ENCODE results near the gene RYR3. TPM values are rescaled to one million over a fixed set of nuclear protein-coding genes. Genes with fewer than 3 reads are reported as not detected.

The RYR3 gene
- total RNA-seq, 2 experiments from 2014 or later, result 0.06 to 0.32 TPM

GRCh38 chr15:33612721-33613304 lies 302.0 kb downstream of the RYR3 start:
- intact Hi-C loops (cut with micrococcal nuclease; ENCODE audit: unreplicated experiment), result no loop called here
- CTCF ChIA-PET (ENCODE audit: unreplicated experiment), result no interaction called here

GRCh38 chr15:33616475-33616874 lies 305.7 kb downstream of the RYR3 start:
- no peak overlapping the region for H3K4me3 ChIP-seq (ENCODE audit: low read depth, low read length, poor library complexity, severe bottlenecking)
- no peaks in the 10 kb centered on the region for H3K9me3 ChIP-seq (ENCODE audit: low read length)
- H4K20me1 ChIP-seq (ENCODE audit: insufficient read depth, low read length), result no peaks in the 10 kb centered on the region
- peaks cover 10% of the 10 kb centered on the region for H3K4me1 ChIP-seq (ENCODE audit: insufficient read depth, low read length, poor library complexity, severe bottlenecking)
- H2AFZ ChIP-seq (ENCODE audit: low read length), result no peak overlapping the region
- H3K9me2 ChIP-seq (ENCODE audit: insufficient read depth, low read length), result no peaks in the 10 kb centered on the region
- intact Hi-C loops (cut with micrococcal nuclease; ENCODE audit: unreplicated experiment), result loop anchor here (2.0 kb wide), 1 partner anchor 28 kb away; no protein-coding TSS in a partner anchor
- peak; percentile 70 for DNase-seq (ENCODE audit: low spot score)
- H3K4me2 ChIP-seq (ENCODE audit: low read length), result peak overlapping the region; percentile 22
- H3K36me3 ChIP-seq (ENCODE audit: insufficient read depth, low read length), result no peaks in the 10 kb centered on the region
- no peak overlapping the region for H3K27ac ChIP-seq (ENCODE audit: low read depth, low read length, poor library complexity, severe bottlenecking)
- BruUV-seq (replicated peaks), result no TSS peak
- H3K79me2 ChIP-seq (ENCODE audit: insufficient read depth, low read depth, low read length), result no peaks in the 10 kb centered on the region
- TF ChIP-seq EZH2phosphoT487 (IDR thresholded peaks at IDR 0.05; ENCODE audit: borderline replicate concordance, low read depth, low read length), result no peak
- TF ChIP-seq, protein P1, sequence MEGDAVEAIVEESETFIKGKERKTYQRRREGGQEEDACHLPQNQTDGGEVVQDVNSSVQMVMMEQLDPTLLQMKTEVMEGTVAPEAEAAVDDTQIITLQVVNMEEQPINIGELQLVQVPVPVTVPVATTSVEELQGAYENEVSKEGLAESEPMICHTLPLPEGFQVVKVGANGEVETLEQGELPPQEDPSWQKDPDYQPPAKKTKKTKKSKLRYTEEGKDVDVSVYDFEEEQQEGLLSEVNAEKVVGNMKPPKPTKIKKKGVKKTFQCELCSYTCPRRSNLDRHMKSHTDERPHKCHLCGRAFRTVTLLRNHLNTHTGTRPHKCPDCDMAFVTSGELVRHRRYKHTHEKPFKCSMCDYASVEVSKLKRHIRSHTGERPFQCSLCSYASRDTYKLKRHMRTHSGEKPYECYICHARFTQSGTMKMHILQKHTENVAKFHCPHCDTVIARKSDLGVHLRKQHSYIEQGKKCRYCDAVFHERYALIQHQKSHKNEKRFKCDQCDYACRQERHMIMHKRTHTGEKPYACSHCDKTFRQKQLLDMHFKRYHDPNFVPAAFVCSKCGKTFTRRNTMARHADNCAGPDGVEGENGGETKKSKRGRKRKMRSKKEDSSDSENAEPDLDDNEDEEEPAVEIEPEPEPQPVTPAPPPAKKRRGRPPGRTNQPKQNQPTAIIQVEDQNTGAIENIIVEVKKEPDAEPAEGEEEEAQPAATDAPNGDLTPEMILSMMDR (conservative IDR thresholded peaks at IDR 0.05; ENCODE audit: low read length), result no peak
- POLR2A ChIA-PET, result interaction anchor here (0.6 to 1.8 kb wide), 5 partner anchors 9 to 25 kb away, joined by 3 read pairs; no protein-coding TSS in a partner anchor
- CTCF ChIA-PET (ENCODE audit: unreplicated experiment), result interaction anchor here (0.9 kb wide), 1 partner anchor 13 kb away, joined by 3 read pairs; no protein-coding TSS in a partner anchor

More at GRCh38 chr15:33612721-33613304, 302.0 kb downstream of the RYR3 start:
- Histone ChIP-seq H3K79me2 (ENCODE audit: insufficient read depth, low read depth, low read length) (no peaks in the 10 kb centered on the region), H3K36me3 (ENCODE audit: insufficient read depth, low read length) (no peaks in the 10 kb centered on the region), H3K4me3 (ENCODE audit: low read depth, low read length, poor library complexity, severe bottlenecking) (no peak overlapping the region), H3K9me3 (ENCODE audit: low read length) (no peaks in the 10 kb centered on the region), H3K27ac (ENCODE audit: low read depth, low read length, poor library complexity, severe bottlenecking) (no peak overlapping the region), H3K9me2 (ENCODE audit: insufficient read depth, low read length) (no peaks in the 10 kb centered on the region), H3K4me2 (ENCODE audit: low read length) (no peak overlapping the region), H2AFZ (ENCODE audit: low read length) (no peak overlapping the region), H3K4me1 (ENCODE audit: insufficient read depth, low read length, poor library complexity, severe bottlenecking) (peaks cover 10% of the 10 kb centered on the region), H4K20me1 (ENCODE audit: insufficient read depth, low read length) (no peaks in the 10 kb centered on the region)
- BruUV-seq (replicated peaks), result no TSS peak
- no peak for DNase-seq (ENCODE audit: low spot score)
- TF ChIP-seq EZH2phosphoT487 (IDR thresholded peaks at IDR 0.05; ENCODE audit: borderline replicate concordance, low read depth, low read length), result no peak
- TF ChIP-seq, protein P1 (conservative IDR thresholded peaks at IDR 0.05; ENCODE audit: low read length), result no peak
- POLR2A ChIA-PET, result no interaction called here

DNA sequence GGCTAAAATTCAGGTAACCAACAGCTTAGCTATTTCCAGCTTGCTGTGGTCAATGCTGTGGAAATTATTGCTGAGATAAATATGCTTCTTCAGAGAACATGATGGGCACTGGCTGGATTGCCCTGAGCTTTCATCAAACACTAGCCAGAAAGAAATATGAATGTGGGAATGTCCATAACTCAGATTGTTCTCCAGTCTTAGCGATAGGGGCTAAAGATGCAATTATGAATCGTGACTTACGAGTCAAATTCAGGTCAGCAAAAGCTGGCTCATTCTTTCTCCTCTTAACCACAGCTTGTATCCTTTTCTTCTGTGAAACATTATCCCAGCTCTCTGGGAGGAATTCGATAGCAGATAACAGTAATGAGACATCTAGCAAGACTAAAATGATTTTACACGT lies 307.6 kb downstream of the RYR3 start:
- Histone ChIP-seq H3K79me2 (ENCODE audit: insufficient read depth, low read depth, low read length) (no peaks in the 10 kb centered on the region), H3K36me3 (ENCODE audit: insufficient read depth, low read length) (no peaks in the 10 kb centered on the region), H3K4me2 (ENCODE audit: low read length) (no peak overlapping the region), H4K20me1 (ENCODE audit: insufficient read depth, low read length) (no peaks in the 10 kb centered on the region), H3K9me2 (ENCODE audit: insufficient read depth, low read length) (no peaks in the 10 kb centered on the region), H2AFZ (ENCODE audit: low read length) (no peak overlapping the region), H3K9me3 (ENCODE audit: low read length) (no peaks in the 10 kb centered on the region), H3K4me3 (ENCODE audit: low read depth, low read length, poor library complexity, severe bottlenecking) (no peak overlapping the region), H3K4me1 (ENCODE audit: insufficient read depth, low read length, poor library complexity, severe bottlenecking) (peaks cover 10% of the 10 kb centered on the region), H3K27ac (ENCODE audit: low read depth, low read length, poor library complexity, severe bottlenecking) (no peak overlapping the region)
- CTCF ChIA-PET (ENCODE audit: unreplicated experiment), result no interaction called here
- intact Hi-C loops (cut with micrococcal nuclease; ENCODE audit: unreplicated experiment), result no loop called here
- DNase-seq (ENCODE audit: low spot score), result no peak
- POLR2A ChIA-PET, result interaction anchor here (0.6 to 1.7 kb wide), 5 partner anchors 12 to 64 kb away, joined by 3 to 5 read pairs (median 4); no protein-coding TSS in a partner anchor
- no TSS peak for BruUV-seq (replicated peaks)
- TF ChIP-seq, protein P1 (conservative IDR thresholded peaks at IDR 0.05; ENCODE audit: low read length), result no peak
- no peak for TF ChIP-seq EZH2phosphoT487 (IDR thresholded peaks at IDR 0.05; ENCODE audit: borderline replicate concordance, low read depth, low read length)

Data from OCI-LY7 (cell line).